HepG2 (cell line): ENCODE measurements around the gene NEURL2.

Source experiments
- CBX5 ChIP-seq: sonication (generic); formaldehyde crosslinking; IDR thresholded peaks from 2 replicates; pipeline ENCODE4 v1.4.0; 2020; ENCODE audit warnings: missing genetic modification reagents, borderline replicate concordance
- CEBPZ ChIP-seq: IDR thresholded peaks from 2 replicates; pipeline ENCODE4 v1.6.1; 2012; ENCODE audit warnings: low read length, improper control_type of control experiment
- CTCF ChIP-seq: sonication (generic); formaldehyde crosslinking; IDR thresholded peaks from 2 replicates; pipeline ENCODE4 v1.5.0; 2020; ENCODE audit warnings: mild to moderate bottlenecking, missing genetic modification reagents, moderate library complexity
- EP300 ChIP-seq, 3 experiments: sonication (generic) in 1 of 3; formaldehyde crosslinking in 1 of 3; IDR thresholded peaks; 2 replicates each; pipeline versions ENCODE4 v1.5.1 to v1.6.1; 2011 to 2020; ENCODE audit warnings: low read depth in 2 of 3, low read length in 2 of 3, borderline replicate concordance in 1 of 3, improper control_type of control experiment in 1 of 3, mild to moderate bottlenecking in 1 of 3, missing genetic modification reagents in 1 of 3, moderate library complexity in 1 of 3
- HNF4G ChIP-seq, 2 experiments: sonication (generic) in 1 of 2; formaldehyde crosslinking in 1 of 2; IDR thresholded peaks; 2 replicates each; pipeline versions ENCODE4 v1.4.0 to v1.6.1; 2011 to 2020; ENCODE audit warnings: borderline replicate concordance in 2 of 2, low read depth in 2 of 2, mild to moderate bottlenecking in 2 of 2, low read length in 1 of 2, missing genetic modification reagents in 1 of 2, moderate library complexity in 1 of 2
- MAFG ChIP-seq: sonication (generic); formaldehyde crosslinking; IDR thresholded peaks from 2 replicates; pipeline ENCODE4 v1.5.1; 2020; ENCODE audit warnings: mild to moderate bottlenecking, missing genetic modification reagents
- MBNL3 ChIP-seq: fragments of 250-450 bp; sonication (Bioruptor Pico); conservative IDR thresholded peaks from 2 replicates; pipeline ENCODE4 v1.8.0; 2022; ENCODE audit warnings: mild to moderate bottlenecking, inconsistent platforms
- NFKB2 ChIP-seq: sonication (generic); formaldehyde crosslinking; IDR thresholded peaks from 2 replicates; pipeline ENCODE4 v1.4.0; 2020; ENCODE audit warnings: missing genetic modification reagents, borderline replicate concordance
- NR3C1 ChIP-seq: sonication (generic); formaldehyde crosslinking; IDR thresholded peaks from 2 replicates; pipeline ENCODE4 v1.4.0; 2020; ENCODE audit warnings: missing genetic modification reagents
- PATZ1 ChIP-seq: sonication (generic); formaldehyde crosslinking; IDR thresholded peaks from 2 replicates; pipeline ENCODE4 v1.4.0; 2020; ENCODE audit warnings: missing genetic modification reagents
- PBX3 ChIP-seq: sonication (generic); formaldehyde crosslinking; IDR thresholded peaks from 2 replicates; pipeline ENCODE4 v1.8.1; 2023; ENCODE audit warnings: missing genetic modification reagents, inconsistent platforms, borderline replicate concordance
- POLR2A ChIP-seq, 2 experiments: IDR thresholded peaks; 2 replicates each; pipeline ENCODE4 v1.6.1; 2011; ENCODE audit warnings: low read depth in 2 of 2, low read length in 2 of 2, mild to moderate bottlenecking in 1 of 2, moderate library complexity in 1 of 2; ENCODE audit not compliant: insufficient read depth in 1 of 2
- ZNF232 ChIP-seq: sonication (generic); formaldehyde crosslinking; IDR thresholded peaks from 2 replicates; pipeline ENCODE4 v1.4.0; 2020; ENCODE audit warnings: missing genetic modification reagents, borderline replicate concordance

GRCh38 chr20:45882469-45883099 is 8.4 kb downstream of the NEURL2 start:
- TF ChIP-seq EP300 (IDR thresholded peaks at IDR 0.05; ENCODE audit: low read depth in 2 of 2, low read length in 2 of 2), result no peak
- TF ChIP-seq EP300 (CRISPR knock-in tag; IDR thresholded peaks at IDR 0.05; ENCODE audit: borderline replicate concordance), result no peak
- no peak for TF ChIP-seq PBX3 (CRISPR knock-in tag)
- TF ChIP-seq CBX5 (CRISPR knock-in tag), result no peak
- TF ChIP-seq ZNF232 (CRISPR knock-in tag), result no peak
- TF ChIP-seq CTCF (CRISPR knock-in tag), result no peak
- TF ChIP-seq HNF4G (IDR thresholded peaks at IDR 0.05; ENCODE audit: borderline replicate concordance, low read depth, low read length), result no peak
- TF ChIP-seq HNF4G (CRISPR knock-in tag; IDR thresholded peaks at IDR 0.05; ENCODE audit: borderline replicate concordance, low read depth), result no peak
- TF ChIP-seq PATZ1, result no peak
- TF ChIP-seq MBNL3 (CRISPR knock-in tag), result no peak
- TF ChIP-seq MAFG, result no peak
- TF ChIP-seq CEBPZ, result no peak
- no peak for TF ChIP-seq NFKB2 (CRISPR knock-in tag)
- no peak for TF ChIP-seq NR3C1 (CRISPR knock-in tag)
- TF ChIP-seq POLR2A (IDR thresholded peaks at IDR 0.05; ENCODE audit: insufficient read depth in 1 of 2, low read depth in 2 of 2, low read length in 2 of 2), result no peak; a peak in 1 of 4 replicates
